Subcutaneous adipose tissue (tissue), 4 donors: ENCODE results near the gene SLC22A7. TPM values are rescaled to one million over a fixed set of nuclear protein-coding genes. Genes with fewer than 3 reads are reported as not detected.

ENCODE experiments used
- small RNA-seq: library from RNA; depleted of rRNA; stranded (forward); fragments of <200 nt; gene quantifications from one replicate; pipeline ENCODE3, GENCODE V24; 2016
- total RNA-seq, 4 donors: library from RNA; depleted of rRNA; stranded (reverse); fragments of >200 nt; gene quantifications; one replicate each; pipeline ENCODE4 v1.1.0, GENCODE V29; 2016
- TF ChIP-seq, protein P1 (sequence below): fragments of 450-650 bp; IDR thresholded peaks from one replicate; pipeline ENCODE4 v1.5.1; 2016; ENCODE audit warnings: low read depth, mild to moderate bottlenecking, control low read depth, antibody characterized with exemption, moderate library complexity

SLC22A7 gene
- total RNA-seq, 4 donors from 2014 or later = not detected

DNA sequence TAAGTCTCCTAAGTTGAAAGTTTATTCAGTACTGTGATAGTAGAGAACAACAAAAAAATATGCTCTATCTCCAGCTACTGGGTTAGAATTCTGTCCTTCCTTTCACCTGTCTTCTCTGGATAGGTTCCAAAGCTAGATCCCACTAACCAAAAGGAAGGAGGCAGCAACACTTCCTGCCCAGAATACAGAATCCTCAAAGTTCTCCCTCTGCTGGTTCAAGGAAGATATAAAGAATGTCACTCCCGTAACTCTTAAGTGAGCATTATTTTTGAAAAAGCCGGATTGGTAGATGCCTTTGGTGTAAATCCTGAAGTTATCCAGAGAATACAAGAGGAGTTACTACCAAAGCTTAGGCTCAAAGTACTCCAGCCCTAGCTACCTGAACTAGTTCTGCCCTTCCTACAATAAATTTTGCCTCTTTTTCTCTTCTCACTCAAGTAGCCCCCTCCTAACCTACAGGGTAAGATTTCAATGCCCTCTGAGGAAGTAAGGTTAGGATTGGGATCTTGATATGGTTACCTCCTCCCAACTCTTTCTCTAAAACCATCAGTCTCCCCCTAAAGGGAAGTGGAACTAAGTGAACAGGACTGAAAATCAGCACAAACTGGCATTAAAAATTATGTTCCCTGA is 36.5 kb downstream of the SLC22A7 start:
- TF ChIP-seq, protein P1, sequence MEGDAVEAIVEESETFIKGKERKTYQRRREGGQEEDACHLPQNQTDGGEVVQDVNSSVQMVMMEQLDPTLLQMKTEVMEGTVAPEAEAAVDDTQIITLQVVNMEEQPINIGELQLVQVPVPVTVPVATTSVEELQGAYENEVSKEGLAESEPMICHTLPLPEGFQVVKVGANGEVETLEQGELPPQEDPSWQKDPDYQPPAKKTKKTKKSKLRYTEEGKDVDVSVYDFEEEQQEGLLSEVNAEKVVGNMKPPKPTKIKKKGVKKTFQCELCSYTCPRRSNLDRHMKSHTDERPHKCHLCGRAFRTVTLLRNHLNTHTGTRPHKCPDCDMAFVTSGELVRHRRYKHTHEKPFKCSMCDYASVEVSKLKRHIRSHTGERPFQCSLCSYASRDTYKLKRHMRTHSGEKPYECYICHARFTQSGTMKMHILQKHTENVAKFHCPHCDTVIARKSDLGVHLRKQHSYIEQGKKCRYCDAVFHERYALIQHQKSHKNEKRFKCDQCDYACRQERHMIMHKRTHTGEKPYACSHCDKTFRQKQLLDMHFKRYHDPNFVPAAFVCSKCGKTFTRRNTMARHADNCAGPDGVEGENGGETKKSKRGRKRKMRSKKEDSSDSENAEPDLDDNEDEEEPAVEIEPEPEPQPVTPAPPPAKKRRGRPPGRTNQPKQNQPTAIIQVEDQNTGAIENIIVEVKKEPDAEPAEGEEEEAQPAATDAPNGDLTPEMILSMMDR = no peak

DNA sequence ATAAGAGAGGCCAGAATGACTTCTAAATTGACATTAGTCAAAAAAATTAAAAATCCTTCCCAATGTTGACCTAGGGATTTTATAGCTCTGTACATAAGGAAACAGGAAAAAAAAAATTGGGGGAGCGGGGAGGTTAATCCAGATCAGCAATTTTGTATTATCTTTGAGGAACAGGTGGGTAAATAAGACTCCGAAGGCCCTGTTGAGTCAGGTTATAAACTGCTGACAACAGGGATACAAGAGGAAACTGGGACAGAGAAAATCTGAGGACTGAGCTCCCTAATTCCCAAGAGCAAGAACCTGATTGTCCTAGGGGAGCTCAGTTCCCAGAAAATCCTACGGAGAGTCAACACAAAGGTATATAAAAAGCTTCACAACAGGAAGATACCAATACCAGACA is 37.4 kb downstream of the SLC22A7 start:
- TF ChIP-seq, protein P1 = no peak

DNA sequence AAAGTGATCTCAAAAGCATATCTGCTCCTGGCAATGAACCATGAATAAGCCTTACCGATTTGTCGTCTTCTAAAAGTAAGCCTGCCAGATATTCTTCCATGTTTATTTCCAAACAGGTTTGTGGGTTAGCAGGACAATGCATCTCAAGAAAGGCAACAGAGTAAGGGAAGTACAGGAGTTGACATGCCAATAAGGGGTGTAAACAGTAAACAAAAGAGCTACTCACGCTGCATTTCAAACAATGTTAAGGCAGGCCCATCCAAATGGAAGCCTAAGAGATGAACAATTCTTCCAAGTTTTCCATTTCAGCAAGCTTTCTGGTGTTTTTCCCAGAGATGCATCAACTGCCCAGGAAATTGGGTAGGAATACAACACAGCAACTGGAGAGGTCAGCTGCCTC is 38.3 kb downstream of the SLC22A7 start:
- TF ChIP-seq, protein P1 = no peak

DNA sequence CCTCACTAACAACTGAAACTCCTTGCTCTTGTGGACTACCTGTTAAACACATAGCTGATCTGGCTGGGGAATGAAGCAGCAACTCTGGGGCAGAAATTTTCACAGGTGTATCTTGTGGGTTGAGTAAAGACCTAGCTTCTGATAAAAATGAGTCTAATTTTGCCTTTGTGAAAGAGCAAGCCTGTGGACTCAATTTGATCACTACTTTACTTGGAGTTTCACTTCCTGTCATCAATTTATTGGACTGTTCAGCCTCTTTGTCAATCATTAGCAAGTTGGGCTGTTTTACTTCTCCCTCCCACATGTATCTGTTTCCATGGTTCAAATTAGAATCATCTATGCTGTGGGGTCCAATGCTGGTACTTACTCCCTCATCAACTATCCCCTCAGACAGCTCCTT is 40.2 kb downstream of the SLC22A7 start:
- TF ChIP-seq, protein P1 = no peak

DNA sequence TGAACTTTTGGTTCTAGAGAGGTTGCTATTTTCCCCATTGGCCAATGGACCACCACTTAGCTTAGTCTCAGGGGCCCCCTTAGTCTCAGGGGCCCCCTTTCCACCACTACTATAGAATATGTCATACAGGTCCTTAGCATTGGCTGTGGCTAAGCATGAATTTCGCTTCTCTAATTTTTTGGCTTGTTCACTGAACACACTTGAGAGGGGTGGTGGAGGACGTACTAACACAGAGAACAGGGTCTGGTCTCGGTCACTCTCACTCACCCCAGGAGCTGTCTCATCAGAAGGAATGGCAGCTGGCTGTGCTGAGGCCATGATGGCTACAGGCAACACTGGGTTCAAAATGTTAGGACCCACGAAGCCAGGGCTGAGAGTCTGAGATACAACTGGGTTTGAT is 41.1 kb downstream of the SLC22A7 start:
- TF ChIP-seq, protein P1 = no peak

DNA sequence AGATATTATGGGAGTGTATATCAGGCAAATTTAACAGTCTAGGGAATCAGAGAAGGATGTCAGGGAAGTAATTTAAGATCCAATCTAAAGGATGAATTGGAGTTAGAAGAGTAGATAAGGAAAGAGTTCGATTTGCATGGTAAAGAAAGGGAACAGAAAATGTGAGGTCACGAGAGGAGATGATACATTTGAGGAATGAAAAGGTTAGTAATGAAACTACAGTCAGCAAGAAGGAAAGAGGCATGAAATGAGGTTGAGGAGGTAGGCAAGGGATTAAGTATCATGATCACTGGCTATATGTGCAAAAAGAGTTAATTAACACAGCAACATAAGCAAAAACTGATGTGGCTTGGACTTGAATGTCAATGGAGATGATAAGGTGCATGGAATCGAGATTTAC is 49.0 kb downstream of the SLC22A7 start:
- TF ChIP-seq, protein P1 = no peak

DNA sequence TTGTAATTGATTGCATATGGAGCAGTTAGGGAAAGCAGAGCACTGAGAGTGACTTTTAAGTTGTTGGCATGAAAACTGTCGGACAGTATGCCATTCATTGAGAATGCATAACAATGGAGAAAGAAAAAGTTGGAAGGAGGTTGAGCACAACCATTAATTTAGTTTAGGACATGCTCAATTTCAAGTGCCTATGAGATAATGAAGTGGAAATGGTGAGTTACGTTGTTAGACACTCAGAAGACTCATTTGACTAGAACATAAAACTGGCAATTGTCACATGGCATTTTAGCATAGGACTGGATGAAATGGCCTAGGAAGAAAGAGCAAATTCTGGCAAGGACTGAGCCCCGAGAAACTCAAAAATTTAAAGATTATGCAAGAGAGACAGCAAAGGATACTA is 49.4 kb downstream of the SLC22A7 start:
- TF ChIP-seq, protein P1 = no peak

Small RNAs within 50 kb of the gene (small RNA-seq; reads per million reads assigned to genes)
- gene RPL12P47 = not detected

Other genes starting within 250 kb of the SLC22A7 start
- 10 to 100 TPM in 3 of 4 donors, 1 to 10 TPM in 1; 7.2 to 25.6 (median 14.5) TPM for gene CUL7, start 244.4 kb upstream of the SLC22A7 start, total RNA-seq
- 10 to 100 TPM; 10.4 to 19.8 (median 16.6) TPM for gene MRPL2, start 238.8 kb upstream of the SLC22A7 start, total RNA-seq
- 10 to 100 TPM; 10.9 to 24.7 (median 21.9) TPM for gene KLC4, start 238.6 kb upstream of the SLC22A7 start, total RNA-seq
- 10 to 100 TPM in 1 of 4 donors, 1 to 10 TPM in 3; 1.8 to 11.4 (median 3.6) TPM for gene PTK7, start 221.9 kb upstream of the SLC22A7 start, total RNA-seq
- gene SRF, start 127.0 kb upstream of the SLC22A7 start, total RNA-seq = 10 to 100 TPM in 2 of 4 donors, 1 to 10 TPM in 2; 8.5 to 22.8 (median 10.6) TPM
- 10 to 100 TPM; 16.3 to 36.7 (median 27.2) TPM for gene CUL9, start 116.1 kb upstream of the SLC22A7 start, total RNA-seq
- 10 to 100 TPM; 29.8 to 72.9 (median 50.8) TPM for gene DNPH1, start 68.8 kb upstream of the SLC22A7 start, total RNA-seq
- gene TTBK1, start 54.8 kb upstream of the SLC22A7 start, total RNA-seq = not detected
- gene CRIP3, start 10.6 kb downstream of the SLC22A7 start, total RNA-seq = 1 to 10 TPM in 1 of 4 donors, under 1 TPM in 1, not detected in 2; 0.88 to 2.0 TPM
- 10 to 100 TPM; 16.1 to 18.9 (median 17.9) TPM for gene ZNF318, start 71.4 kb downstream of the SLC22A7 start, total RNA-seq
- gene ABCC10, start 129.3 kb downstream of the SLC22A7 start, total RNA-seq = 10 to 100 TPM in 2 of 4 donors, 1 to 10 TPM in 2; 7.0 to 12.9 (median 9.7) TPM
- not detected for gene DLK2, start 157.3 kb downstream of the SLC22A7 start, total RNA-seq
- 10 to 100 TPM; 13.4 to 29.6 (median 16.3) TPM for gene TJAP1, start 179.3 kb downstream of the SLC22A7 start, total RNA-seq
- under 1 TPM in 2 of 4 donors, not detected in 2; 0.33 to 0.57 TPM for gene LRRC73, start 212.1 kb downstream of the SLC22A7 start, total RNA-seq
- gene YIPF3, start 218.7 kb downstream of the SLC22A7 start, total RNA-seq = 100 to 1,000 TPM in 1 of 4 donors, 10 to 100 TPM in 3; 64.1 to 135 (median 83.7) TPM
- 10 to 100 TPM; 12.4 to 19.6 (median 14.6) TPM for gene POLR1C, start 218.8 kb downstream of the SLC22A7 start, total RNA-seq